GM12878 (cell line): Measurements from ENCODE around the gene C5orf52. TPM values are rescaled to one million over a fixed set of nuclear protein-coding genes. Genes with fewer than 3 reads are reported as not detected.

Source experiments
- ATAC-seq: fragments of 200-7000 bp; cut with Tn5 transposase; 3 replicates; pipeline ENCODE4 v1.9.1; 2020; ENCODE audit warnings: mild to moderate bottlenecking, moderate library complexity
- BruUV-seq: library from RNA; stranded (reverse); fragments of 400-500 nt; replicated peaks from 2 replicates; lab custom pipeline; 2021; lab: Mats Ljungman, UMichigan
- CTCF ChIA-PET: fragments of 300-600 bp; sonication (Branson Sonifier 250); formaldehyde crosslinking; extraction: SDS; loops from one replicate; lab custom pipeline; 2021; ENCODE audit warnings: inconsistent platforms; lab: Yijun Ruan, JAX
- POLR2A ChIA-PET: fragments of 350-600 bp; formaldehyde crosslinking; extraction: SDS; loops from one replicate; lab custom pipeline; 2021; ENCODE audit warnings: inconsistent platforms; lab: Charles Lee
- RAD21 ChIA-PET: fragments of 300-600 bp; sonication (Branson Sonifier 250); formaldehyde crosslinking; loops from one replicate; lab custom pipeline; 2023; ENCODE audit warnings: antibody characterized with exemption; ENCODE audit not compliant: unreplicated experiment; lab: Charles Lee
- SMC1A ChIA-PET: fragments of 300-600 bp; sonication (Branson Sonifier 250); formaldehyde crosslinking; loops from one replicate; lab custom pipeline; 2023; ENCODE audit not compliant: unreplicated experiment, uncharacterized antibody; lab: Charles Lee
- DNase-seq: peaks from one replicate; pipeline ENCODE4 v3.0.0-alpha.2; 2011; ENCODE audit warnings: low read depth, low spot score
- FAIRE-seq: peaks from 3 replicates; lab custom pipeline; 2011; peaks lifted over from hg19 to GRCh38; lab: Jason Lieb, UNC
- H2AFZ ChIP-seq: 2 replicates; pipeline ENCODE4 v1.6.0; 2011; ENCODE audit warnings: low read depth, low read length, control low read depth; ENCODE audit not compliant: control insufficient read depth
- H3K27ac ChIP-seq: 2 replicates; pipeline ENCODE4 v1.5.1; 2011; ENCODE audit warnings: control low read depth; ENCODE audit not compliant: control insufficient read depth, insufficient read depth
- H3K27me3 ChIP-seq, 2 experiments: replicated peaks in 1 of 2; 2 replicates each; pipeline versions ENCODE4 v1.6.0 to v1.6.1; 2011; ENCODE audit warnings: low read length in 1 of 2; ENCODE audit not compliant: control insufficient read depth in 2 of 2, insufficient read depth in 2 of 2
- H3K36me3 ChIP-seq, 2 experiments: 2 replicates each; pipeline ENCODE4 v1.5.1; 2011; ENCODE audit warnings: low read length in 1 of 2; ENCODE audit not compliant: control insufficient read depth in 2 of 2, insufficient read depth in 2 of 2
- H3K4me1 ChIP-seq: 2 replicates; pipeline ENCODE4 v1.6.1; 2011; ENCODE audit warnings: mild to moderate bottlenecking, low read length, moderate library complexity, mixed read lengths; ENCODE audit not compliant: control insufficient read depth, insufficient read depth
- H3K4me2 ChIP-seq: 2 replicates; pipeline ENCODE4 v1.6.0; 2011; ENCODE audit warnings: control low read depth; ENCODE audit not compliant: control insufficient read depth, insufficient read depth
- H3K4me3 ChIP-seq: fragments of 200-600 bp; sonication (generic); 2 replicates; pipeline ENCODE4 v1.5.1; 2016
- H3K79me2 ChIP-seq: 2 replicates; pipeline ENCODE4 v1.6.0; 2011; ENCODE audit warnings: low read length; ENCODE audit not compliant: control insufficient read depth, insufficient read depth
- H3K9ac ChIP-seq: 2 replicates; pipeline ENCODE4 v1.8.0; 2011; ENCODE audit warnings: low read length, control low read depth, mixed read lengths; ENCODE audit not compliant: control insufficient read depth, insufficient read depth
- H3K9me3 ChIP-seq: replicated peaks from 3 replicates; pipeline ENCODE4 v1.5.1; 2011; ENCODE audit warnings: mild to moderate bottlenecking, low read length; ENCODE audit not compliant: control insufficient read depth, insufficient read depth
- H4K20me1 ChIP-seq: 2 replicates; pipeline ENCODE4 v1.6.0; 2011; ENCODE audit not compliant: control insufficient read depth, insufficient read depth
- CBX3 ChIP-seq: fragments of 200-600 bp; sonication (generic); IDR thresholded peaks from 2 replicates; pipeline ENCODE4 v1.6.1; 2016; ENCODE audit warnings: low read depth, borderline replicate concordance
- EZH2 ChIP-seq: IDR thresholded peaks from 2 replicates; pipeline ENCODE4 v1.6.1; 2012; ENCODE audit warnings: low read depth, mild to moderate bottlenecking, control low read depth, inconsistent platforms, low read length, borderline replicate concordance; ENCODE audit not compliant: control insufficient read depth
- IKZF2 ChIP-seq, 2 experiments: fragments of 450-650 bp; IDR thresholded peaks; 2 replicates each; pipeline ENCODE4 v1.6.1; 2017; ENCODE audit warnings: mild to moderate bottlenecking in 2 of 2, moderate library complexity in 2 of 2
- IRF4 ChIP-seq: IDR thresholded peaks from 2 replicates; pipeline ENCODE4 v1.6.1; 2011; ENCODE audit warnings: low read depth, low read length
- KDM1A ChIP-seq: fragments of 200-600 bp; sonication (generic); IDR thresholded peaks from 2 replicates; pipeline ENCODE4 v1.6.1; 2016; ENCODE audit warnings: borderline replicate concordance
- MTA2 ChIP-seq: fragments of 450-650 bp; IDR thresholded peaks from 2 replicates; pipeline ENCODE4 v1.6.1; 2016; ENCODE audit warnings: low read depth, mild to moderate bottlenecking, moderate library complexity
- NFXL1 ChIP-seq: fragments of 450-650 bp; IDR thresholded peaks from 2 replicates; pipeline ENCODE4 v1.6.1; 2017; ENCODE audit warnings: antibody characterized with exemption, mild to moderate bottlenecking, borderline replicate concordance
- NFYA ChIP-seq: IDR thresholded peaks from 2 replicates; pipeline ENCODE4 v1.6.1; 2011; ENCODE audit warnings: low read depth, mild to moderate bottlenecking, low read length, improper control_type of control experiment, borderline replicate concordance
- RUNX3 ChIP-seq: IDR thresholded peaks from 2 replicates; pipeline ENCODE4 v1.6.1; 2012; ENCODE audit warnings: low read length, inconsistent platforms
- SMAD5 ChIP-seq: IDR thresholded peaks from 2 replicates; pipeline ENCODE4 v1.6.1; 2016; ENCODE audit warnings: antibody characterized with exemption, low read depth
- SREBF1 ChIP-seq: IDR thresholded peaks from 2 replicates; pipeline ENCODE4 v1.6.1; 2012; ENCODE audit warnings: mild to moderate bottlenecking, low read length
- ZBED1 ChIP-seq: IDR thresholded peaks from 2 replicates; pipeline ENCODE4 v1.6.1; 2016; ENCODE audit warnings: borderline replicate concordance
- ZNF207 ChIP-seq: fragments of 450-650 bp; IDR thresholded peaks from 2 replicates; pipeline ENCODE4 v1.6.1; 2014; ENCODE audit warnings: antibody characterized with exemption, mild to moderate bottlenecking, borderline replicate concordance
- in situ Hi-C: fragments of 300-500 bp; cut with MboI; formaldehyde crosslinking; loops from 9 replicates; pipeline ENCODE4 v1.14.3; 2018; ENCODE audit warnings: mixed read lengths
- intact Hi-C: fragments of 100-400 bp; cut with micrococcal nuclease; formaldehyde crosslinking; loops from one replicate; pipeline ENCODE4 v1.14.2; 2022; ENCODE audit not compliant: unreplicated experiment
- polyA plus RNA-seq, 11 experiments: library from polyadenylated mRNA; depleted of rRNA in 4 of 11; unstranded in 6 of 11; stranded (reverse) in 5 of 11; fragments of >200 nt; fragmentation: Nextera tagmentation in 4 of 11; fragmentation: Illumina TruSeq in 1 of 11; extraction: Ambion mirVana in 4 of 11; extraction: Trizol in 1 of 11; gene quantifications; 1 replicate in 1 of 11; 2 replicates in 10 of 11; pipeline versions ENCODE4 v1.2.1 to v1.2.3, GENCODE V29; 2011 to 2016; ENCODE audit warnings: inconsistent platforms in 2 of 11, missing spikeins in 2 of 11, low read depth in 1 of 11
- total RNA-seq, 4 experiments: library from RNA; depleted of rRNA in 3 of 4; stranded (reverse); fragments of >200 nt in 3 of 4; fragmentation: Illumina TruSeq in 1 of 4; extraction: Trizol in 1 of 4; gene quantifications; 2 replicates each; pipeline versions ENCODE4 v1.2.1 to v1.2.3, GENCODE V29; 2013 to 2021
- TF ChIP-seq, protein P1 (sequence below): IDR thresholded peaks from 2 replicates; pipeline ENCODE4 v1.6.1; 2012; ENCODE audit warnings: low read depth, low read length, improper control_type of control experiment
- TF ChIP-seq, protein P2 (sequence below): IDR thresholded peaks from 2 replicates; pipeline ENCODE4 v1.6.1; 2011; ENCODE audit warnings: borderline replicate concordance, low read depth, mild to moderate bottlenecking, moderate library complexity, mixed read lengths, low read length; ENCODE audit not compliant: insufficient read depth; ENCODE audit errors: extremely low read length
- TF ChIP-seq, protein P3 (sequence below): fragments of 450-650 bp; IDR thresholded peaks from 2 replicates; pipeline ENCODE4 v1.6.1; 2017; ENCODE audit warnings: mild to moderate bottlenecking
- TF ChIP-seq, protein P4 (sequence below): fragments of 450-650 bp; IDR thresholded peaks from 2 replicates; pipeline ENCODE4 v1.6.1; 2017; ENCODE audit warnings: low read depth, mild to moderate bottlenecking, moderate library complexity

The C5orf52 gene
- total and polyA plus RNA-seq, 10 of the 15 experiments (the other 5 are each of a cell fraction or from before 2014, with no cell fraction given): not detected

DNA sequence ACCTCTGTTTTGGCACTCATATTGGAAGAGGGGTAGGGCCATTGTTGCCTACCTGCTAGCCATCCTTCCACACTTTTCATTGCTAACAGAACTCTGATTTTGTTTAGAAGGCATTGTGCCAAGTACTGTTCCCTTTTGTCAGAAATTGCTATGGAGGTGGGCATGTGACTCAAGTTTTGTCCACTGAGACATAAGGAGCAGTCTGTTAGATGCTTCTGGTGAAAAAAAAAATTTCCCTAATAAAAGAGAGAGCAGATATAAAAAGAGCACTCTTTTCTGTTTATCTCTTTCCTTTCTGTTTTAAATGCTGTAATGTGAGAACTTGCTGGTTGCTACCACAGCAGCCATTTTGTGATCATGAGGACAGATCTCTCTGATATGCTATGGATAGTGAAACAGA is 38.0 kb downstream of the C5orf52 start:
- FAIRE-seq: no peak
- H4K20me1 ChIP-seq: no peaks in the 10 kb centered on the region
- intact Hi-C loops (no loop called here), in situ Hi-C loops (no loop called here)
- no peak for DNase-seq
- H3K4me3 ChIP-seq: no peak overlapping the region
- no peak overlapping the region for H3K9ac ChIP-seq
- H3K79me2 ChIP-seq: no peaks in the 10 kb centered on the region
- no peak overlapping the region for H3K27ac ChIP-seq
- BruUV-seq: no TSS peak
- ChIA-PET CTCF (interaction anchor here (0.6 to 1.6 kb wide), 4 partner anchors 8 to 277 kb away, joined by 3 to 5 read pairs (median 4); no protein-coding TSS in a partner anchor), SMC1A (interaction anchor here (1.3 kb wide), 1 partner anchor 102 kb away, joined by 3 read pairs; no protein-coding TSS in a partner anchor), RAD21 (no interaction called here), POLR2A (no interaction called here)
- no peak overlapping the region for H3K4me2 ChIP-seq
- H3K4me1 ChIP-seq: no peaks in the 10 kb centered on the region
- H3K36me3 ChIP-seq: no peaks in the 10 kb centered on the region
- no peaks in the 10 kb centered on the region for H3K27me3 ChIP-seq
- H3K9me3 ChIP-seq: no peaks in the 10 kb centered on the region
- no peak for ATAC-seq
- no peak for TF ChIP-seq MTA2
- no peak for TF ChIP-seq IRF4
- TF ChIP-seq SMAD5: no peak
- no peak for TF ChIP-seq ZBED1
- no peak for TF ChIP-seq NFYA
- TF ChIP-seq, protein P1, sequence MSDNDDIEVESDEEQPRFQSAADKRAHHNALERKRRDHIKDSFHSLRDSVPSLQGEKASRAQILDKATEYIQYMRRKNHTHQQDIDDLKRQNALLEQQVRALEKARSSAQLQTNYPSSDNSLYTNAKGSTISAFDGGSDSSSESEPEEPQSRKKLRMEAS: no peak
- no peak for TF ChIP-seq CBX3
- TF ChIP-seq SREBF1: no peak
- no peak for TF ChIP-seq NFXL1
- TF ChIP-seq RUNX3: no peak
- TF ChIP-seq, protein P2, sequence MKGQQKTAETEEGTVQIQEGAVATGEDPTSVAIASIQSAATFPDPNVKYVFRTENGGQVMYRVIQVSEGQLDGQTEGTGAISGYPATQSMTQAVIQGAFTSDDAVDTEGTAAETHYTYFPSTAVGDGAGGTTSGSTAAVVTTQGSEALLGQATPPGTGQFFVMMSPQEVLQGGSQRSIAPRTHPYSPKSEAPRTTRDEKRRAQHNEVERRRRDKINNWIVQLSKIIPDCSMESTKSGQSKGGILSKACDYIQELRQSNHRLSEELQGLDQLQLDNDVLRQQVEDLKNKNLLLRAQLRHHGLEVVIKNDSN: no peak
- no peak for TF ChIP-seq KDM1A
- no peak for TF ChIP-seq ZNF207
- TF ChIP-seq, protein P3, sequence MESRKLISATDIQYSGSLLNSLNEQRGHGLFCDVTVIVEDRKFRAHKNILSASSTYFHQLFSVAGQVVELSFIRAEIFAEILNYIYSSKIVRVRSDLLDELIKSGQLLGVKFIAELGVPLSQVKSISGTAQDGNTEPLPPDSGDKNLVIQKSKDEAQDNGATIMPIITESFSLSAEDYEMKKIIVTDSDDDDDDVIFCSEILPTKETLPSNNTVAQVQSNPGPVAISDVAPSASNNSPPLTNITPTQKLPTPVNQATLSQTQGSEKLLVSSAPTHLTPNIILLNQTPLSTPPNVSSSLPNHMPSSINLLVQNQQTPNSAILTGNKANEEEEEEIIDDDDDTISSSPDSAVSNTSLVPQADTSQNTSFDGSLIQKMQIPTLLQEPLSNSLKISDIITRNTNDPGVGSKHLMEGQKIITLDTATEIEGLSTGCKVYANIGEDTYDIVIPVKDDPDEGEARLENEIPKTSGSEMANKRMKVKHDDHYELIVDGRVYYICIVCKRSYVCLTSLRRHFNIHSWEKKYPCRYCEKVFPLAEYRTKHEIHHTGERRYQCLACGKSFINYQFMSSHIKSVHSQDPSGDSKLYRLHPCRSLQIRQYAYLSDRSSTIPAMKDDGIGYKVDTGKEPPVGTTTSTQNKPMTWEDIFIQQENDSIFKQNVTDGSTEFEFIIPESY: no peak
- TF ChIP-seq, protein P4, sequence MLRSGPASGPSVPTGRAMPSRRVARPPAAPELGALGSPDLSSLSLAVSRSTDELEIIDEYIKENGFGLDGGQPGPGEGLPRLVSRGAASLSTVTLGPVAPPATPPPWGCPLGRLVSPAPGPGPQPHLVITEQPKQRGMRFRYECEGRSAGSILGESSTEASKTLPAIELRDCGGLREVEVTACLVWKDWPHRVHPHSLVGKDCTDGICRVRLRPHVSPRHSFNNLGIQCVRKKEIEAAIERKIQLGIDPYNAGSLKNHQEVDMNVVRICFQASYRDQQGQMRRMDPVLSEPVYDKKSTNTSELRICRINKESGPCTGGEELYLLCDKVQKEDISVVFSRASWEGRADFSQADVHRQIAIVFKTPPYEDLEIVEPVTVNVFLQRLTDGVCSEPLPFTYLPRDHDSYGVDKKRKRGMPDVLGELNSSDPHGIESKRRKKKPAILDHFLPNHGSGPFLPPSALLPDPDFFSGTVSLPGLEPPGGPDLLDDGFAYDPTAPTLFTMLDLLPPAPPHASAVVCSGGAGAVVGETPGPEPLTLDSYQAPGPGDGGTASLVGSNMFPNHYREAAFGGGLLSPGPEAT: no peak
- no peak for TF ChIP-seq IKZF2 (IDR thresholded peaks at IDR 0.05)
- TF ChIP-seq EZH2: no peak
- no peak overlapping the region for H2AFZ ChIP-seq
